ENCODE measurements around the gene RPS14. TPM values are rescaled to one million over a fixed set of nuclear protein-coding genes. Genes with fewer than 3 reads are reported as not detected.
A peak's percentile ranks its signal among the peaks of the same experiment; 100 is the strongest.

The RPS14 gene
- total RNA-seq, 1 donor from 2014 or later = 1,578 TPM

DNA sequence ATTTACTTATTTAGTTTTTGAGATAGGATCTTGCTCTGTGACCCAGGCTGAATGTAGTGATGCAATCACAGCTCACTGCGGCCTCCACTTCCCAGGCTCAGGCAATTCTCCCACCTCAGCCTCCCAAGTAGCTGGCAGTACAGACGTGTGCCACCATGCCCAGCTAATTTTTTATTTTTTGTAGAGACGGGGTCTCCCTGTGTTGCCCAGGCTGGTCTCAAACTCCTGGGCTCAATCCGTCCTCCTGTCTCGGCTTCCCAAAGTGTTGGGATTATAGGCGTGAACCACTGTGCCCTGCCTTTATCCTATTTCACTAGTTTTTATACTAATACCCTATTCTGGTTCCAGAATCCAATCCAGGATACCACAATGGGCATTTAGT is 6.8 kb downstream of the RPS14 start:
- ATAC-seq = no peak
- peaks cover 3% of the 10 kb centered on the region for H3K4me1 ChIP-seq
- TF ChIP-seq, protein P1, sequence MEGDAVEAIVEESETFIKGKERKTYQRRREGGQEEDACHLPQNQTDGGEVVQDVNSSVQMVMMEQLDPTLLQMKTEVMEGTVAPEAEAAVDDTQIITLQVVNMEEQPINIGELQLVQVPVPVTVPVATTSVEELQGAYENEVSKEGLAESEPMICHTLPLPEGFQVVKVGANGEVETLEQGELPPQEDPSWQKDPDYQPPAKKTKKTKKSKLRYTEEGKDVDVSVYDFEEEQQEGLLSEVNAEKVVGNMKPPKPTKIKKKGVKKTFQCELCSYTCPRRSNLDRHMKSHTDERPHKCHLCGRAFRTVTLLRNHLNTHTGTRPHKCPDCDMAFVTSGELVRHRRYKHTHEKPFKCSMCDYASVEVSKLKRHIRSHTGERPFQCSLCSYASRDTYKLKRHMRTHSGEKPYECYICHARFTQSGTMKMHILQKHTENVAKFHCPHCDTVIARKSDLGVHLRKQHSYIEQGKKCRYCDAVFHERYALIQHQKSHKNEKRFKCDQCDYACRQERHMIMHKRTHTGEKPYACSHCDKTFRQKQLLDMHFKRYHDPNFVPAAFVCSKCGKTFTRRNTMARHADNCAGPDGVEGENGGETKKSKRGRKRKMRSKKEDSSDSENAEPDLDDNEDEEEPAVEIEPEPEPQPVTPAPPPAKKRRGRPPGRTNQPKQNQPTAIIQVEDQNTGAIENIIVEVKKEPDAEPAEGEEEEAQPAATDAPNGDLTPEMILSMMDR (IDR thresholded peaks at IDR 0.05) = no peak
- H3K27me3 ChIP-seq = no peaks in the 10 kb centered on the region
- no peaks in the 10 kb centered on the region for H3K9me3 ChIP-seq
- H3K27ac ChIP-seq = no peak overlapping the region
- peaks cover 49% of the 10 kb centered on the region for H3K36me3 ChIP-seq
- intact Hi-C loops (cut with DNase I) = no loop called here
- H3K4me3 ChIP-seq = no peak overlapping the region
- DNase-seq = no peak

DNA sequence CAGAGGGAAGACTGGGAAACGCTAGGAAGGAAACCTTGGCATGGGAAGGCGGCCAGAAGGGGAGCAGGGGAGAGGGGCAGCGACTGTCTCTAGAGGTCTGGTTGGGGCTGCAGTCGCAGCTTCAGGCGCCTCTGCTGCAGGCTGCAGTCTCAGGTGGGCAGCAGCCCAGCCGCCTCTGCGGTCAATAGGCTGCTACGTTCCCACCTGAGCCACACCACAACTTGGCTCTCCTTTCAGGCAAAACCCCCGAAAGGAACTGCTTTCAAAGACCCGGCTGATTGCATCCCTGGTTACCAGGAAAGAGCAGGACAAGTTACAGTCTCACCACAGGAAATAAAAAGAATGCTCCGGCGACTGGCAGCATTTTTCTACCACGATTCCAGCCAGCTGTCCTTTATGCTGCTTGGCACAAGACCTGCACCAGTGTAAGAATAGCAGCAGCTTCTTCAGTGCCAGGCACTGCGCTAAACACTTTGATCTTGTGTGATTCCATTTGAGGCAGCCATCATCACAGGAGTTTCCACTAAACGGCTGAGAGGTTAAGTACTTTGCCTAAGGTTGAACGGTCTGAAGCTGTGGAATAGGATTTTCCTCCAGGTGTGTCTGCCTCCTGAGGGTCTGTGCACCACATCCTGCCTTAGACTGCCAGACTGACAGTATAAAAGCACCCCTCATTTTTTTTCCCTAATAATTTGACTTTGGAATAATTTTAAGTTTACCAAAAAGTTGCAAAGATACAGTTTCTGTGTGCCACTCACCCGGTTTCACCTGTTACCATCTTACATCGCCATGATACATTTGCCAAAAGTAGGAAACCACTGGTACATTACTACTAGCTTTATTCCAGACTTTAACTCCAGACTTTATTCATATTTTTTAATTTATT is 7.5 kb downstream of the RPS14 start:
- H3K4me3 ChIP-seq = no peak overlapping the region
- H3K9me3 ChIP-seq = no peaks in the 10 kb centered on the region
- DNase-seq = no peak
- H3K4me1 ChIP-seq = no peaks in the 10 kb centered on the region
- intact Hi-C loops (cut with DNase I) = no loop called here
- peaks cover 43% of the 10 kb centered on the region for H3K36me3 ChIP-seq
- TF ChIP-seq, protein P1 (IDR thresholded peaks at IDR 0.05) = no peak
- H3K27ac ChIP-seq = no peak overlapping the region
- H3K27me3 ChIP-seq = no peaks in the 10 kb centered on the region
- ATAC-seq = no peak

DNA sequence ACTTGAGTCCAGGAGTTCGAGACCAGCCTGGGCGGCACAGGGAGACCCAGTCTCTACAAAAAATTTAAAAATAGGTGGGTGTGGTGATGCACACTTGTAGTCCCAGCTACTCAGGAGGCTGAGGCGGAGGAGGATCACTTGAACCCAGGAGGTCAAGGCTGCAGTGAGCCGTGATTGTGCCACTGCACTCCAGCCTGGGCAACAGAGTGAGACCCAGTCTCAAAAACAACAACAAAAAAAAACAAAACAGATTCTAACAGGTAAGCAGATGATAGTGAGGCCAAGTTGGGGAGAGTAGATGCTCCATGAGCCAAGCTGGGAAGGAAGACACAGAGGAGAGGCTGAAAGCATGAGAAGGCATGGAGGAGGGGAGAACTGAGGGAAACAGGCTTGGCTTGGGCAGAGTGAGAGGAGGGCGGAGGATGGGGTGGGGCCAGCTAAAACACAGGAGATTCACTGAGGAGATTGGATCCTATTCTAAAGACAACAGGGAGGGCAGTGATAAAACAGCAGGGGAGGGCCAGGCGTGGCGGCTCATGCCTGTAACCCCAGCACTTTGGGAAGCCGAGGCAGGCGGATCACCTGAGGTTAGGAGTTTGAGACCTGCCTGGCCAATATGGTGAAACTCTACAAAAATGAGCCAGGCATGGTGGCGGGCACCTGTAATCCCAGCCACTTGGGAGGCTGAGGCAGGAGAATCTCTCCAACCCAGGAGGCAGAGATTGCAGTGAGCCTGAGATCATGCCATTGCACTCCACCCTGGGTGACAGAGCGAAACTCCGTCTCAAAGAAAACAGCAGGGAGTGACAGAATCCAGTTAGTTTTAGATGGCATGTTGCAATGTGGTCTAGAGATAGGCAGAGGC is 8.4 kb downstream of the RPS14 start:
- H3K4me1 ChIP-seq = no peaks in the 10 kb centered on the region
- ATAC-seq = no peak
- H3K9me3 ChIP-seq = no peaks in the 10 kb centered on the region
- TF ChIP-seq, protein P1 (IDR thresholded peaks at IDR 0.05) = no peak
- DNase-seq = no peak
- H3K4me3 ChIP-seq = no peak overlapping the region
- no peak overlapping the region for H3K27ac ChIP-seq
- H3K36me3 ChIP-seq = peaks cover 34% of the 10 kb centered on the region
- intact Hi-C loops (cut with DNase I) = no loop called here
- no peaks in the 10 kb centered on the region for H3K27me3 ChIP-seq

DNA sequence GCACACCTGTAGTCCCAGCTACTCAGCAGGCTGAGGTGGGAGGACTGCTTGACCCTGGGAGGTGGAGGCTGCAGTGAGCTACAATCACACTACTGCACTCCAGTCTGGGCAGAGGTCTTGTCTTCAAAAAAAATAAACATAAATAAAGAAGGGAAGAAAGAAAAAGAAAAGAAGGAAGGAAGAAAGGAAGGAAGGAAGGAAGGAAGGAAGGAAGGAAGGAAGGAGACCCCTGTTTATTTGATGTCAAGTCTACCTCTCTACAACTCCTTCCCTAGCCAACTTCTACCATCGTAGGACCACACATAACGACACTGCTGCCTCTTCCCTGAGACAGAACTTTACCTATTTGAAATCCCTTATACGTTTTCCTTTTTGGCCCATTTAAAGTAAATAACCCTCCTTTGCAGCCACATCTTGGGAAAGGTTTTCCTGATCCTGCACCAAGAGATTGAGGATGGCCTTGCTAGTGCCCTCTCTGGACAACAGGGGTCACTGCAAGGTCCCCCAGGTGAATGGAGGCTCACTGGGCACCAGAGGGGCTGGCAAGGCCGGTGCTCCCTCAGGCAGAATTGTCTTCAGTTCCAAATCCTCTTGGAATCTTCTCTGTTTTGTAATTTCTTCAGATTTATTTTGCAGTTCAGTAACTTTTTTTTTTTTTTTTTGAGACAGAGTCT is 10.5 kb downstream of the RPS14 start:
- intact Hi-C loops (cut with DNase I) = no loop called here
- Histone ChIP-seq H3K9me3 (no peaks in the 10 kb centered on the region), H3K4me1 (peaks cover 4% of the 10 kb centered on the region), H3K27me3 (no peaks in the 10 kb centered on the region), H3K36me3 (peaks cover 12% of the 10 kb centered on the region), H3K4me3 (no peak overlapping the region), H3K27ac (no peak overlapping the region)
- peak; percentile 68 for ATAC-seq
- DNase-seq = no peak
- TF ChIP-seq, protein P1 (IDR thresholded peaks at IDR 0.05) = peak; percentile 60

DNA sequence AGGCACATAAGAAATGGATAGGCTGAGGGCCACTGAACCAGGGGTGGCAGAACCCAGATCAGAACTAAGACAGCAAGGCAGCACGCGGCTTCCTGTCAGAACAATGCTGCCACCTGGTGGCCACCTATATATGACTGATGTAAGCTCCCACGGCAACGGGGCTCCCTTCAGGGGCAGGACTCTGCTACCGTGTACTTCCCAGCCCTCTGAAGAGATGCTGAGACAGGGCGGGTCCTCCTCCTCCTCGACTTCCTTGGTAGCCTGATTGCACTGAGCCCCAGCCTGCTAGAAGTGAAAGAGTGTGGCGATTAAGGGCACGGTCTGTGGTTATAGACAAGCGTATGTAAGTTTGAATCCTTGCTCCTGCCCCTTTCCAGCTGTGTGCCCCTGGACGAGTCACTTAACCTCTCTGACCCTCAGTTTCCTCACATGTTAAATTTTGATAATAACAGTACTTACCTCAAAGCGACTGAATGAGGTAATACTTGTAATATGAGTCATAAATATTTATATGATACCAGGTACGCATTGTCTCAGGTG is 13.3 kb downstream of the RPS14 start:
- no peaks in the 10 kb centered on the region for H3K9me3 ChIP-seq
- no peak overlapping the region for H3K27ac ChIP-seq
- no peak overlapping the region for H3K4me3 ChIP-seq
- DNase-seq (peak; percentile 87), ATAC-seq (peak; percentile 98)
- intact Hi-C loops (cut with DNase I) = no loop called here
- H3K27me3 ChIP-seq = no peaks in the 10 kb centered on the region
- TF ChIP-seq, protein P1 (IDR thresholded peaks at IDR 0.05) = peak; percentile 87
- peaks cover 4% of the 10 kb centered on the region for H3K4me1 ChIP-seq
- H3K36me3 ChIP-seq = no peaks in the 10 kb centered on the region
